Lower leg skin (tissue), 4 donors: ENCODE measurements around the gene FEM1B. TPM values are rescaled to one million over a fixed set of nuclear protein-coding genes. Genes with fewer than 3 reads are reported as not detected.
"Not testable (repeated sequence)": the region's sequence is repeated elsewhere in the genome, so short reads cannot be mapped to it uniquely, and the experiment has no call there.

ENCODE experiments used
- DNase-seq, 2 donors: peaks; one replicate each; pipeline ENCODE4 v3.0.0-alpha.2; 2019; ENCODE audit warnings: low spot score in 2 of 2
- H3K4me3 ChIP-seq: fragments of 200-600 bp; sonication (generic); 2 replicates; pipeline ENCODE4 v1.5.1; 2017; ENCODE audit warnings: mild to moderate bottlenecking, low read depth; ENCODE audit not compliant: poor library complexity, severe bottlenecking
- CTCF ChIP-seq, 3 donors: fragments of 450-650 bp; IDR thresholded peaks; one replicate each; pipeline ENCODE4 v1.5.1; 2016; ENCODE audit warnings: antibody characterized with exemption in 3 of 3, mild to moderate bottlenecking in 3 of 3, moderate library complexity in 2 of 3
- POLR2A ChIP-seq, 2 donors: fragments of 450-650 bp; IDR thresholded peaks; one replicate each; pipeline ENCODE4 v1.6.1; 2016 to 2017; ENCODE audit warnings: antibody characterized with exemption in 2 of 2, mild to moderate bottlenecking in 1 of 2, moderate library complexity in 1 of 2
- WGBS, 2 donors: methylation state at CpG; one replicate each; pipeline ENCODE4 v1.1.5; 2018; 5-methylcytosine and 5-hydroxymethylcytosine counted together
- intact Hi-C: fragments of 100-400 bp; cut with DNase I; formaldehyde crosslinking; loops from one replicate; pipeline ENCODE4 v1.15.0; 2023; ENCODE audit warnings: low total_unique reads
- total RNA-seq, 4 donors: library from RNA; depleted of rRNA; stranded (reverse); fragments of >200 nt; gene quantifications; one replicate each; pipeline ENCODE4 v1.1.0, GENCODE V29; 2016

FEM1B gene
- total RNA-seq, 4 donors from 2014 or later: 70.6 to 90.9 (median 82.4) TPM

- peak; percentile 38 to 88 for DNase-seq
- H3K4me3 ChIP-seq: peak overlapping the region; percentile 34
- TF ChIP-seq POLR2A (IDR thresholded peaks at IDR 0.05) (no peak), CTCF (IDR thresholded peaks at IDR 0.05) (no peak)
- 54 to 57% methylated on average over 20 of the region's 20 CpGs for WGBS, 2 donors
- intact Hi-C loops: no loop called here
Observed at GRCh38 chr15:68230157-68231100, 47.1 kb upstream of the FEM1B start.

GRCh38 chr15:68231102-68231818 lies 46.3 kb upstream of the FEM1B start:
- intact Hi-C loops: no loop called here
- DNase-seq: peak; percentile 12 to 58
- 76 to 77% methylated on average over 9 of the region's 9 CpGs for WGBS, 2 donors
- TF ChIP-seq POLR2A (IDR thresholded peaks at IDR 0.05): no peak
- no peak overlapping the region for H3K4me3 ChIP-seq

GRCh38 chr15:68232449-68232848 lies 45.1 kb upstream of the FEM1B start:
- intact Hi-C loops: no loop called here
- DNase-seq: peak in 1 of 2 donors; percentile 14

GRCh38 chr15:68232937-68233336 lies 44.6 kb upstream of the FEM1B start:
- DNase-seq: peak in 1 of 2 donors; percentile 25
- TF ChIP-seq CTCF (IDR thresholded peaks at IDR 0.05) (no peak), POLR2A (IDR thresholded peaks at IDR 0.05) (no peak)
- intact Hi-C loops: no loop called here
- H3K4me3 ChIP-seq: no peak overlapping the region
- WGBS, 2 donors: 87 to 96% methylated on average over 6 of the region's 6 CpGs

More at GRCh38 chr15:68232449-68232848, 45.1 kb upstream of the FEM1B start:
- TF ChIP-seq POLR2A (IDR thresholded peaks at IDR 0.05): no peak
- H3K4me3 ChIP-seq: no peak overlapping the region
- WGBS, 2 donors: 87 to 90% methylated on average over 6 of the region's 6 CpGs

GRCh38 chr15:68234060-68234459 lies 43.5 kb upstream of the FEM1B start:
- peak; percentile 3 to 46 for DNase-seq
- WGBS, 2 donors: 77 to 78% methylated on average over 6 of the region's 6 CpGs
- no peak overlapping the region for H3K4me3 ChIP-seq
- intact Hi-C loops: no loop called here
- TF ChIP-seq CTCF (IDR thresholded peaks at IDR 0.05) (no peak), POLR2A (IDR thresholded peaks at IDR 0.05) (no peak)

GRCh38 chr15:68234520-68234919 lies 43.0 kb upstream of the FEM1B start:
- WGBS, 2 donors: 96 to 98% methylated on average over 9 of the region's 9 CpGs
- DNase-seq: peak; percentile 4 to 56
- H3K4me3 ChIP-seq, intact Hi-C loops: not testable (repeated sequence)

- TF ChIP-seq CTCF (IDR thresholded peaks at IDR 0.05) (no peak), POLR2A (IDR thresholded peaks at IDR 0.05) (no peak)
- 89 to 91% methylated on average over 4 of the region's 4 CpGs for WGBS, 2 donors
- H3K4me3 ChIP-seq: no peak overlapping the region
- DNase-seq: peak in 1 of 2 donors; percentile 43
- intact Hi-C loops: no loop called here
Observed at GRCh38 chr15:68235022-68235421, 42.5 kb upstream of the FEM1B start.
